Erythroblast (primary cell): ENCODE results near the gene MPRIP.

ENCODE experiments used
- DNase-seq, 2 experiments: peaks; one replicate each; lab custom pipeline; 2025; lab: John Stamatoyannopoulos, UW
- GATA1 ChIP-seq: IDR thresholded peaks from 2 replicates; pipeline ENCODE4 v1.6.1; 2011; ENCODE audit warnings: low read depth, mild to moderate bottlenecking, control low read depth, low read length, moderate library complexity
- POLR2A ChIP-seq: IDR thresholded peaks from 2 replicates; pipeline ENCODE4 v1.6.1; 2011; ENCODE audit warnings: mild to moderate bottlenecking, low read length

Gene MPRIP

GRCh38 chr17:17035920-17036523, 6.2 kb upstream of the MPRIP start:
- TF ChIP-seq GATA1, result no peak
- TF ChIP-seq POLR2A, result no peak
- no peak for DNase-seq

- TF ChIP-seq POLR2A, result no peak
- TF ChIP-seq GATA1, result no peak
- DNase-seq, result no peak
Measured at GRCh38 chr17:17036524-17036998, 5.7 kb upstream of the MPRIP start.

GRCh38 chr17:17039911-17040310, 2.3 kb upstream of the MPRIP start:
- DNase-seq, result no peak
- no peak for TF ChIP-seq POLR2A
- no peak for TF ChIP-seq GATA1

GRCh38 chr17:17041018-17041521, 1.2 kb upstream of the MPRIP start:
- peak in 1 of 2 experiments; percentile 37 for DNase-seq
- TF ChIP-seq GATA1 (no peak), POLR2A (no peak)

GRCh38 chr17:17041571-17042383, 480 bp upstream of the MPRIP start:
- no peak for TF ChIP-seq POLR2A
- TF ChIP-seq GATA1, result no peak
- DNase-seq, result peak; percentile 97 to 98

GRCh38 chr17:17042851-17043460, 699 bp downstream of the MPRIP start:
- DNase-seq, result peak; percentile 41 to 61
- TF ChIP-seq GATA1 (no peak), POLR2A (no peak)

GRCh38 chr17:17043461-17044271, 1.4 kb downstream of the MPRIP start:
- DNase-seq, result peak; percentile 27 to 49
- no peak for TF ChIP-seq POLR2A
- TF ChIP-seq GATA1, result no peak

- peak in 1 of 2 experiments; percentile 31 for DNase-seq
- TF ChIP-seq POLR2A, result no peak
- TF ChIP-seq GATA1, result no peak
Measured at GRCh38 chr17:17044846-17045561, 2.7 kb downstream of the MPRIP start.

- DNase-seq, result no peak
- no peak for TF ChIP-seq POLR2A
- TF ChIP-seq GATA1, result no peak
Measured at GRCh38 chr17:17048106-17048505, 5.8 kb downstream of the MPRIP start.

GRCh38 chr17:17050346-17051345, 8.4 kb downstream of the MPRIP start:
- DNase-seq, result no peak
- TF ChIP-seq POLR2A (no peak), GATA1 (no peak)

- TF ChIP-seq POLR2A (no peak), GATA1 (no peak)
Measured at GRCh38 chr17:17051380-17051779, 9.1 kb downstream of the MPRIP start.

More at GRCh38 chr17:17051380-17051779, 9.1 kb downstream of the MPRIP start:
- no peak for DNase-seq
